Liver (tissue), 9 donors: ENCODE results near the gene UBAP1L. TPM values are rescaled to one million over a fixed set of nuclear protein-coding genes. Genes with fewer than 3 reads are reported as not detected.

Experiments
- DNase-seq: peaks from one replicate; pipeline ENCODE4 v3.0.0-alpha.2; 2017; ENCODE audit warnings: low spot score
- H3K27ac ChIP-seq, 2 donors: one replicate each; pipeline ENCODE4 v1.7.0; 2013; ENCODE audit warnings: inconsistent platforms in 2 of 2, low read length in 2 of 2, control low read depth in 1 of 2, low read depth in 1 of 2, mild to moderate bottlenecking in 1 of 2
- H3K27me3 ChIP-seq, 4 donors: one replicate each; pipeline versions ENCODE4 v1.6.1 to v1.7.0; 2013; ENCODE audit warnings: low read length in 3 of 4, inconsistent platforms in 1 of 4, mild to moderate bottlenecking in 1 of 4, moderate library complexity in 1 of 4; ENCODE audit not compliant: control insufficient read depth in 4 of 4, insufficient read depth in 4 of 4
- H3K36me3 ChIP-seq, 4 donors: one replicate each; pipeline versions ENCODE4 v1.6.1 to v1.7.0; 2013; ENCODE audit warnings: low read length in 3 of 4, mild to moderate bottlenecking in 3 of 4, low read depth in 1 of 4, moderate library complexity in 1 of 4; ENCODE audit not compliant: control insufficient read depth in 4 of 4, insufficient read depth in 3 of 4
- H3K4me1 ChIP-seq, 4 donors: one replicate each; pipeline versions ENCODE4 v1.6.1 to v1.7.0; 2013; ENCODE audit warnings: low read length in 3 of 4, mild to moderate bottlenecking in 3 of 4, moderate library complexity in 1 of 4; ENCODE audit not compliant: control insufficient read depth in 4 of 4, insufficient read depth in 4 of 4
- H3K4me3 ChIP-seq, 3 donors: one replicate each; pipeline versions ENCODE4 v1.6.1 to v1.7.0; 2013; ENCODE audit warnings: low read length in 3 of 3, control low read depth in 1 of 3, low read depth in 1 of 3, mild to moderate bottlenecking in 1 of 3
- H3K9ac ChIP-seq, 2 donors: one replicate each; pipeline ENCODE4 v1.7.0; 2013; ENCODE audit warnings: low read length in 2 of 2, mild to moderate bottlenecking in 2 of 2, moderate library complexity in 2 of 2, control low read depth in 1 of 2, low read depth in 1 of 2
- H3K9me3 ChIP-seq, 4 donors: one replicate each; pipeline versions ENCODE4 v1.6.1 to v1.7.0; 2013; ENCODE audit warnings: low read length in 3 of 4; ENCODE audit not compliant: control insufficient read depth in 4 of 4
- EGR1 ChIP-seq, 2 donors: IDR thresholded peaks; 2 replicates each; pipeline ENCODE4 v1.6.1; 2016 to 2018; ENCODE audit warnings: antibody characterized with exemption in 2 of 2, low read depth in 2 of 2
- FOXA2 ChIP-seq: IDR thresholded peaks from 2 replicates; pipeline ENCODE4 v1.6.1; 2016; ENCODE audit warnings: antibody characterized with exemption
- GABPA ChIP-seq, 2 donors: IDR thresholded peaks in 1 of 2; conservative IDR thresholded peaks in 1 of 2; 2 replicates each; pipeline ENCODE4 v1.6.1; 2016; ENCODE audit warnings: antibody characterized with exemption in 2 of 2, mild to moderate bottlenecking in 1 of 2, moderate library complexity in 1 of 2
- HNF4A ChIP-seq, 2 donors: conservative IDR thresholded peaks; 2 replicates each; pipeline ENCODE4 v1.6.1; 2016; ENCODE audit warnings: antibody characterized with exemption in 2 of 2, mild to moderate bottlenecking in 2 of 2
- HNF4G ChIP-seq: IDR thresholded peaks from 2 replicates; pipeline ENCODE4 v1.6.1; 2016; ENCODE audit warnings: antibody characterized with exemption
- JUND ChIP-seq, 2 donors: IDR thresholded peaks; 2 replicates each; pipeline ENCODE4 v1.6.1; 2016; ENCODE audit warnings: antibody characterized with exemption in 2 of 2
- NR2F2 ChIP-seq: IDR thresholded peaks from 2 replicates; pipeline ENCODE4 v1.6.1; 2016; ENCODE audit warnings: antibody characterized with exemption
- RXRA ChIP-seq, 2 donors: IDR thresholded peaks; 2 replicates each; pipeline ENCODE4 v1.6.1; 2017 to 2018; ENCODE audit warnings: antibody characterized with exemption in 2 of 2, mild to moderate bottlenecking in 1 of 2
- SP1 ChIP-seq: IDR thresholded peaks from 2 replicates; pipeline ENCODE4 v1.6.1; 2018; ENCODE audit warnings: antibody characterized with exemption, mild to moderate bottlenecking
- TAF1 ChIP-seq: conservative IDR thresholded peaks from 2 replicates; pipeline ENCODE4 v1.6.1; 2016; ENCODE audit warnings: antibody characterized with exemption, mild to moderate bottlenecking
- WGBS: extraction: QIAGEN DNeasy Blood & Tissue Kit; methylation state at CpG from one replicate; pipeline ENCODE4 v1.1.7; 2013; 5-methylcytosine and 5-hydroxymethylcytosine counted together
- polyA plus RNA-seq, 2 donors: library from polyadenylated mRNA; stranded (reverse) in 1 of 2; unstranded in 1 of 2; fragments of 200-250 nt in 1 of 2; fragments of >200 nt in 1 of 2; fragmentation: Nextera tagmentation in 1 of 2; extraction: Ambion mirVana in 1 of 2; gene quantifications; one replicate each; pipeline versions ENCODE4 v1.2.1 to v1.2.3, GENCODE V29; 2013 to 2015
- total RNA-seq, 2 donors: library from RNA; depleted of rRNA; stranded (reverse); fragments of >200 nt; gene quantifications; one replicate each; pipeline ENCODE4 v1.2.3, GENCODE V29; 2014
- TF ChIP-seq, protein P1 (sequence below): IDR thresholded peaks from 2 replicates; pipeline ENCODE4 v1.6.1; 2016; ENCODE audit warnings: antibody characterized with exemption, mild to moderate bottlenecking
- TF ChIP-seq, protein P2 (sequence below): IDR thresholded peaks from 2 replicates; pipeline ENCODE4 v1.6.1; 2016; ENCODE audit warnings: antibody characterized with exemption
- TF ChIP-seq, protein P3 (sequence below): fragments of 150-350 bp; IDR thresholded peaks from 2 replicates; pipeline ENCODE4 v1.5.1; 2017; ENCODE audit warnings: improper control_type of control experiment, low read depth, low read length; ENCODE audit not compliant: missing input control
- TF ChIP-seq, protein P4 (sequence below): IDR thresholded peaks from 2 replicates; pipeline ENCODE4 v1.6.1; 2016; ENCODE audit warnings: antibody characterized with exemption
- donor health status: healthy.
- donor health status: healthy.
- donor health status: healthy.
- donor health status: healthy.
- donor health status: healthy.

UBAP1L gene
- total and polyA plus RNA-seq, 4 donors: 0.57 to 6.9 (median 0.90) TPM

DNA sequence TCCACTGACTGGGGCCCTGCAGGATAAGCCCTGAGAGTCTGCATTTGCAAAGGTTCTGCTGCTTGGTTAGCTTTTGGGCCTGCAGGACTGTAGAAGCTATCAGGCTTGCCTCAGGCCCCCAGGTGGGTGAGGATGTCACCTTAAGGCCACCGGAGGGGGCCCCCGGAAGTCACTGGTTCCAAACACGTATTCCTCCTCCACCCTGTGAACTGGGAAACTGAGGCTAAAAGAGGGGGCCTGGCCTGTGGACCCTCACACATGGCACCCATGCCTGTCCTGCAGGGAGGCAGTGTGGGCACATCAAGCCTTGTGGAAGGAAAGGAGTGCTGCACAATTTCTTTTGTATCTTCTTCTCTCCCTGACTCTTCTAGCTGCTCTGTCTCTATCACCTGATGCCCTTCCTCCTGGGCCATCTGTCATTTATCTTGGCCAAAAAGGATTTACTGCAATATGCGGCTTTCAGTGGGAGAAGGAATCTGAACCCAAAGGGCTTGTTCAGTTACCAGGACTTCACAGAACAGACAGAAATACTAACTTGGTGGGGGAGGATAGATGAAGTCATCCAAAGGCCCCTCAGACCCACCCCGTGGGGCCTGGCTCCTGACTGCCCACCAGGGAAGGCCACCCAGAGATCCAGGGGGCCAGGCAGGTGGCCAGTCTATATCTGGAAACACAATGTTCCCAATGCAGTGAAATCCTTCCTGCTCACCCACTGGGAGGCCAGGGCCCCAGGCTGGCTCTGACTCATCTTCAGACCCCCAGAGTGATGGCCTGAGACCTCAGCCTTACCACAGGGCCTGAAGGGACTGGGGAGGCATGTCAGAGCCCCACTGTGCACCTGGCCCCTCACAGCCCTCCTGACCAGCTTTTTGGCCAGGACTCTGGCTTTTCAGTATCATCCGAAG lies 18.3 kb downstream of the UBAP1L start:
- DNase-seq: no peak
- Histone ChIP-seq H3K4me1 (peaks cover 0 to 16% (median 13%) of the 10 kb centered on the region in 4 donors), H3K4me3 (no peak overlapping the region), H3K27me3 (no peaks in the 10 kb centered on the region), H3K36me3 (peaks cover 6 to 32% (median 18%) of the 10 kb centered on the region in 4 donors), H3K9me3 (no peaks in the 10 kb centered on the region), H3K9ac (no peak overlapping the region), H3K27ac (no peak overlapping the region)
- TF ChIP-seq EGR1 (IDR thresholded peaks at IDR 0.05; ENCODE audit: low read depth in 2 of 2): no peak
- no peak for TF ChIP-seq SP1
- TF ChIP-seq, protein P1, sequence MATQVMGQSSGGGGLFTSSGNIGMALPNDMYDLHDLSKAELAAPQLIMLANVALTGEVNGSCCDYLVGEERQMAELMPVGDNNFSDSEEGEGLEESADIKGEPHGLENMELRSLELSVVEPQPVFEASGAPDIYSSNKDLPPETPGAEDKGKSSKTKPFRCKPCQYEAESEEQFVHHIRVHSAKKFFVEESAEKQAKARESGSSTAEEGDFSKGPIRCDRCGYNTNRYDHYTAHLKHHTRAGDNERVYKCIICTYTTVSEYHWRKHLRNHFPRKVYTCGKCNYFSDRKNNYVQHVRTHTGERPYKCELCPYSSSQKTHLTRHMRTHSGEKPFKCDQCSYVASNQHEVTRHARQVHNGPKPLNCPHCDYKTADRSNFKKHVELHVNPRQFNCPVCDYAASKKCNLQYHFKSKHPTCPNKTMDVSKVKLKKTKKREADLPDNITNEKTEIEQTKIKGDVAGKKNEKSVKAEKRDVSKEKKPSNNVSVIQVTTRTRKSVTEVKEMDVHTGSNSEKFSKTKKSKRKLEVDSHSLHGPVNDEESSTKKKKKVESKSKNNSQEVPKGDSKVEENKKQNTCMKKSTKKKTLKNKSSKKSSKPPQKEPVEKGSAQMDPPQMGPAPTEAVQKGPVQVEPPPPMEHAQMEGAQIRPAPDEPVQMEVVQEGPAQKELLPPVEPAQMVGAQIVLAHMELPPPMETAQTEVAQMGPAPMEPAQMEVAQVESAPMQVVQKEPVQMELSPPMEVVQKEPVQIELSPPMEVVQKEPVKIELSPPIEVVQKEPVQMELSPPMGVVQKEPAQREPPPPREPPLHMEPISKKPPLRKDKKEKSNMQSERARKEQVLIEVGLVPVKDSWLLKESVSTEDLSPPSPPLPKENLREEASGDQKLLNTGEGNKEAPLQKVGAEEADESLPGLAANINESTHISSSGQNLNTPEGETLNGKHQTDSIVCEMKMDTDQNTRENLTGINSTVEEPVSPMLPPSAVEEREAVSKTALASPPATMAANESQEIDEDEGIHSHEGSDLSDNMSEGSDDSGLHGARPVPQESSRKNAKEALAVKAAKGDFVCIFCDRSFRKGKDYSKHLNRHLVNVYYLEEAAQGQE: no peak
- TF ChIP-seq, protein P2, sequence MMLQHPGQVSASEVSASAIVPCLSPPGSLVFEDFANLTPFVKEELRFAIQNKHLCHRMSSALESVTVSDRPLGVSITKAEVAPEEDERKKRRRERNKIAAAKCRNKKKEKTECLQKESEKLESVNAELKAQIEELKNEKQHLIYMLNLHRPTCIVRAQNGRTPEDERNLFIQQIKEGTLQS: no peak
- no peak for TF ChIP-seq GABPA (IDR thresholded peaks at IDR 0.05 in 1 of 2, conservative IDR thresholded peaks at IDR 0.05 in 1 of 2)
- no peak for TF ChIP-seq HNF4G
- TF ChIP-seq NR2F2: no peak
- TF ChIP-seq RXRA (IDR thresholded peaks at IDR 0.05): no peak
- no peak for TF ChIP-seq FOXA2
- TF ChIP-seq, protein P3, sequence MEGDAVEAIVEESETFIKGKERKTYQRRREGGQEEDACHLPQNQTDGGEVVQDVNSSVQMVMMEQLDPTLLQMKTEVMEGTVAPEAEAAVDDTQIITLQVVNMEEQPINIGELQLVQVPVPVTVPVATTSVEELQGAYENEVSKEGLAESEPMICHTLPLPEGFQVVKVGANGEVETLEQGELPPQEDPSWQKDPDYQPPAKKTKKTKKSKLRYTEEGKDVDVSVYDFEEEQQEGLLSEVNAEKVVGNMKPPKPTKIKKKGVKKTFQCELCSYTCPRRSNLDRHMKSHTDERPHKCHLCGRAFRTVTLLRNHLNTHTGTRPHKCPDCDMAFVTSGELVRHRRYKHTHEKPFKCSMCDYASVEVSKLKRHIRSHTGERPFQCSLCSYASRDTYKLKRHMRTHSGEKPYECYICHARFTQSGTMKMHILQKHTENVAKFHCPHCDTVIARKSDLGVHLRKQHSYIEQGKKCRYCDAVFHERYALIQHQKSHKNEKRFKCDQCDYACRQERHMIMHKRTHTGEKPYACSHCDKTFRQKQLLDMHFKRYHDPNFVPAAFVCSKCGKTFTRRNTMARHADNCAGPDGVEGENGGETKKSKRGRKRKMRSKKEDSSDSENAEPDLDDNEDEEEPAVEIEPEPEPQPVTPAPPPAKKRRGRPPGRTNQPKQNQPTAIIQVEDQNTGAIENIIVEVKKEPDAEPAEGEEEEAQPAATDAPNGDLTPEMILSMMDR: no peak
- TF ChIP-seq, protein P4, sequence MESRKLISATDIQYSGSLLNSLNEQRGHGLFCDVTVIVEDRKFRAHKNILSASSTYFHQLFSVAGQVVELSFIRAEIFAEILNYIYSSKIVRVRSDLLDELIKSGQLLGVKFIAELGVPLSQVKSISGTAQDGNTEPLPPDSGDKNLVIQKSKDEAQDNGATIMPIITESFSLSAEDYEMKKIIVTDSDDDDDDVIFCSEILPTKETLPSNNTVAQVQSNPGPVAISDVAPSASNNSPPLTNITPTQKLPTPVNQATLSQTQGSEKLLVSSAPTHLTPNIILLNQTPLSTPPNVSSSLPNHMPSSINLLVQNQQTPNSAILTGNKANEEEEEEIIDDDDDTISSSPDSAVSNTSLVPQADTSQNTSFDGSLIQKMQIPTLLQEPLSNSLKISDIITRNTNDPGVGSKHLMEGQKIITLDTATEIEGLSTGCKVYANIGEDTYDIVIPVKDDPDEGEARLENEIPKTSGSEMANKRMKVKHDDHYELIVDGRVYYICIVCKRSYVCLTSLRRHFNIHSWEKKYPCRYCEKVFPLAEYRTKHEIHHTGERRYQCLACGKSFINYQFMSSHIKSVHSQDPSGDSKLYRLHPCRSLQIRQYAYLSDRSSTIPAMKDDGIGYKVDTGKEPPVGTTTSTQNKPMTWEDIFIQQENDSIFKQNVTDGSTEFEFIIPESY: no peak
- no peak for TF ChIP-seq JUND (IDR thresholded peaks at IDR 0.05)
- TF ChIP-seq HNF4A (conservative IDR thresholded peaks at IDR 0.05): no peak
- WGBS: 95% methylated on average over 6 of the region's 6 CpGs

DNA sequence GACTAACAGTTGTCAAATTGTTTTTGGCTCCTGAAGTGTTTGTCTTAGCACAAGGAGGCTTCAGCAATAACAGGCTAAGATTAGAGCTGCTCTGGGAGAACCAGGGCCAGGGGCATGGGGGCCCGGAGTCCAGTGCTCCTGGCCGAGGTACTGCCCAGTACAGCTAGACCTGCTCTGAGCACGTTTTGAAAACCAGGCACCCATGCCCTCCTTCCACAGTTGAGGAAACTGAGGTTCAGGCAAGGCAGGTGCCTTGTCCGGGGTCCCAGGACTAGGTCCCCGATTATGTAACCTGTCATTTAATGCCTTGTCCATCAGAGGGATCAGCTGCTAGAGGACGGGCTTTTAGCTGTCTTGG lies 19.3 kb downstream of the UBAP1L start:
- H3K4me1 ChIP-seq: peaks cover 0 to 16% (median 13%) of the 10 kb centered on the region in 4 donors
- no peak overlapping the region for H3K4me3 ChIP-seq
- no peaks in the 10 kb centered on the region for H3K9me3 ChIP-seq
- H3K9ac ChIP-seq: no peak overlapping the region
- WGBS: 93% methylated on average over 6 of the region's 6 CpGs
- no peak for TF ChIP-seq TAF1
- TF ChIP-seq, protein P2: no peak
- no peak for TF ChIP-seq HNF4A (conservative IDR thresholded peaks at IDR 0.05)
- H3K27me3 ChIP-seq: no peaks in the 10 kb centered on the region
- H3K36me3 ChIP-seq: peaks cover 6 to 29% (median 18%) of the 10 kb centered on the region in 4 donors
- no peak overlapping the region for H3K27ac ChIP-seq
- DNase-seq: no peak
